ENCODE measurements around the gene LMAN2L.

- no peak for TF ChIP-seq EZH2 (IDR thresholded peaks at IDR 0.05; ENCODE audit: low read length, missing control alignments)
- TF ChIP-seq, protein P1, sequence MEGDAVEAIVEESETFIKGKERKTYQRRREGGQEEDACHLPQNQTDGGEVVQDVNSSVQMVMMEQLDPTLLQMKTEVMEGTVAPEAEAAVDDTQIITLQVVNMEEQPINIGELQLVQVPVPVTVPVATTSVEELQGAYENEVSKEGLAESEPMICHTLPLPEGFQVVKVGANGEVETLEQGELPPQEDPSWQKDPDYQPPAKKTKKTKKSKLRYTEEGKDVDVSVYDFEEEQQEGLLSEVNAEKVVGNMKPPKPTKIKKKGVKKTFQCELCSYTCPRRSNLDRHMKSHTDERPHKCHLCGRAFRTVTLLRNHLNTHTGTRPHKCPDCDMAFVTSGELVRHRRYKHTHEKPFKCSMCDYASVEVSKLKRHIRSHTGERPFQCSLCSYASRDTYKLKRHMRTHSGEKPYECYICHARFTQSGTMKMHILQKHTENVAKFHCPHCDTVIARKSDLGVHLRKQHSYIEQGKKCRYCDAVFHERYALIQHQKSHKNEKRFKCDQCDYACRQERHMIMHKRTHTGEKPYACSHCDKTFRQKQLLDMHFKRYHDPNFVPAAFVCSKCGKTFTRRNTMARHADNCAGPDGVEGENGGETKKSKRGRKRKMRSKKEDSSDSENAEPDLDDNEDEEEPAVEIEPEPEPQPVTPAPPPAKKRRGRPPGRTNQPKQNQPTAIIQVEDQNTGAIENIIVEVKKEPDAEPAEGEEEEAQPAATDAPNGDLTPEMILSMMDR (conservative IDR thresholded peaks at IDR 0.05 in 1 of 2, IDR thresholded peaks at IDR 0.05 in 1 of 2; ENCODE audit: low read depth in 1 of 2, low read length in 2 of 2) = no peak
Measured at GRCh38 chr2:96751800-96752199, 11.9 kb upstream of the LMAN2L start.
